Measurements from ENCODE around the gene SYVN1. TPM values are rescaled to one million over a fixed set of nuclear protein-coding genes. Genes with fewer than 3 reads are reported as not detected.

Gene SYVN1
- total RNA-seq, 1 experiment from 2014 or later = 51.5 TPM

- peaks cover 75% of the 10 kb centered on the region for H3F3A ChIP-seq (ENCODE audit: insufficient read depth, low read depth)
- CTCF ChIA-PET = interaction anchor here (0.5 to 0.9 kb wide), 4 partner anchors 13 to 1190 kb away, joined by 3 to 9 read pairs (median 6); partner anchors contain the start of gene SF1
- POLR2A ChIA-PET (ENCODE audit: unreplicated experiment) = interaction anchor here (0.5 to 1.1 kb wide), 13 partner anchors 10 to 1319 kb away, joined by 3 to 10 read pairs (median 3); partner anchors contain the start of gene CAPN1
- H3K79me2 ChIP-seq (ENCODE audit: low read depth) = peaks cover 54% of the 10 kb centered on the region
- peak; percentile 96 to 99 for DNase-seq
- H3K9me3 ChIP-seq (ENCODE audit: insufficient read depth, low read depth) = no peaks in the 10 kb centered on the region
- H3K4me1 ChIP-seq (replicated peaks; ENCODE audit: insufficient read depth) = peaks cover 30% of the 10 kb centered on the region
- TSS peak; percentile 55 for BruUV-seq (replicated peaks)
- no peak for TF ChIP-seq EZH2 (IDR thresholded peaks at IDR 0.05; ENCODE audit: low read depth)
- TF ChIP-seq CTCF (conservative IDR thresholded peaks at IDR 0.05) = no peak
- peak within 1 kb of the TSS; percentile 77 for H2AFZ ChIP-seq
- intact Hi-C loops (cut with micrococcal nuclease; ENCODE audit: unreplicated experiment) = loop anchor here (1.0 kb wide), 1 partner anchor 61 kb away; no protein-coding TSS in a partner anchor
- peaks cover 35% of the 10 kb centered on the region for H3K36me3 ChIP-seq (ENCODE audit: low read depth)
- H3K4me2 ChIP-seq = peak within 1 kb of the TSS; percentile 90
- peak within 1 kb of the TSS; percentile 85 for H3K27ac ChIP-seq
- no peaks in the 10 kb centered on the region for H3K9me2 ChIP-seq (ENCODE audit: insufficient read depth)
- no peaks in the 10 kb centered on the region for H3K27me3 ChIP-seq (ENCODE audit: insufficient read depth, low read depth)
- H4K20me1 ChIP-seq (ENCODE audit: insufficient read depth) = peaks cover 12% of the 10 kb centered on the region; the same call in 1 of the 2 replicates
- peak within 1 kb of the TSS; percentile 92 for H3K4me3 ChIP-seq
Measured at GRCh38 chr11:65121865-65122696, 12.2 kb downstream of the SYVN1 start, which contains the start of the genes FAU and MRPL49. Gene FAU (minus strand): TSS chr11:65122134. CDS start chr11:65121813, 321 bp downstream. Gene MRPL49 (plus strand): TSS chr11:65122321. CDS start chr11:65122347, 26 bp downstream.

GRCh38 chr11:65121447-65121864 is 12.9 kb downstream of the SYVN1 start:
- H3K9me2 ChIP-seq (ENCODE audit: insufficient read depth) = no peaks in the 10 kb centered on the region
- peak overlapping the region; percentile 85 for H3K27ac ChIP-seq
- no peaks in the 10 kb centered on the region for H3K9me3 ChIP-seq (ENCODE audit: insufficient read depth, low read depth)
- ChIA-PET POLR2A (ENCODE audit: unreplicated experiment) (interaction anchor here (0.5 to 1.1 kb wide), 7 partner anchors 9 to 195 kb away, joined by 3 to 11 read pairs (median 5); partner anchors contain the start of gene CAPN1), CTCF (no interaction called here)
- H3K4me1 ChIP-seq (replicated peaks; ENCODE audit: insufficient read depth) = peaks cover 32% of the 10 kb centered on the region
- H3K4me2 ChIP-seq = peak overlapping the region; percentile 89
- DNase-seq = no peak
- H3K27me3 ChIP-seq (ENCODE audit: insufficient read depth, low read depth) = no peaks in the 10 kb centered on the region
- H3K36me3 ChIP-seq (ENCODE audit: low read depth) = peaks cover 32% of the 10 kb centered on the region
- TF ChIP-seq CTCF (conservative IDR thresholded peaks at IDR 0.05) = no peak
- TF ChIP-seq EZH2 (IDR thresholded peaks at IDR 0.05; ENCODE audit: low read depth) = no peak
- H2AFZ ChIP-seq = peak overlapping the region; percentile 70
- TSS peak; percentile 55 for BruUV-seq (replicated peaks)
- intact Hi-C loops (cut with micrococcal nuclease; ENCODE audit: unreplicated experiment) = no loop called here
- peak overlapping the region; percentile 92 for H3K4me3 ChIP-seq
- peaks cover 75% of the 10 kb centered on the region for H3F3A ChIP-seq (ENCODE audit: insufficient read depth, low read depth)
- peaks cover 60% of the 10 kb centered on the region for H3K79me2 ChIP-seq (ENCODE audit: low read depth)
- peaks cover 10% of the 10 kb centered on the region; the same call in 1 of the 2 replicates for H4K20me1 ChIP-seq (ENCODE audit: insufficient read depth)

GRCh38 chr11:65120831-65121230 is 13.5 kb downstream of the SYVN1 start:
- BruUV-seq (replicated peaks) = no TSS peak
- Histone ChIP-seq H4K20me1 (ENCODE audit: insufficient read depth) (peaks cover 10% of the 10 kb centered on the region; the same call in 1 of the 2 replicates), H3K4me2 (peak overlapping the region; percentile 89), H3K27ac (peak overlapping the region; percentile 85), H3K27me3 (ENCODE audit: insufficient read depth, low read depth) (no peaks in the 10 kb centered on the region), H3F3A (ENCODE audit: insufficient read depth, low read depth) (peaks cover 75% of the 10 kb centered on the region), H3K9me3 (ENCODE audit: insufficient read depth, low read depth) (no peaks in the 10 kb centered on the region), H3K79me2 (ENCODE audit: low read depth) (peaks cover 66% of the 10 kb centered on the region), H3K4me3 (peak overlapping the region; percentile 92), H3K4me1 (replicated peaks; ENCODE audit: insufficient read depth) (peaks cover 38% of the 10 kb centered on the region), H3K9me2 (ENCODE audit: insufficient read depth) (no peaks in the 10 kb centered on the region), H2AFZ (no peak overlapping the region), H3K36me3 (ENCODE audit: low read depth) (peaks cover 30% of the 10 kb centered on the region)
- POLR2A ChIA-PET (ENCODE audit: unreplicated experiment) = interaction anchor here (0.5 kb wide), 1 partner anchor 126 kb away, joined by 11 read pairs; no protein-coding TSS in a partner anchor
- no peak for DNase-seq
- TF ChIP-seq CTCF (conservative IDR thresholded peaks at IDR 0.05) (no peak), EZH2 (IDR thresholded peaks at IDR 0.05; ENCODE audit: low read depth) (no peak)
- CTCF ChIA-PET = no interaction called here
- intact Hi-C loops (cut with micrococcal nuclease; ENCODE audit: unreplicated experiment) = no loop called here
